ENCODE measurements around the gene MAST2.
A peak's percentile ranks its signal among the peaks of the same experiment; 100 is the strongest.

Gene MAST2

DNA sequence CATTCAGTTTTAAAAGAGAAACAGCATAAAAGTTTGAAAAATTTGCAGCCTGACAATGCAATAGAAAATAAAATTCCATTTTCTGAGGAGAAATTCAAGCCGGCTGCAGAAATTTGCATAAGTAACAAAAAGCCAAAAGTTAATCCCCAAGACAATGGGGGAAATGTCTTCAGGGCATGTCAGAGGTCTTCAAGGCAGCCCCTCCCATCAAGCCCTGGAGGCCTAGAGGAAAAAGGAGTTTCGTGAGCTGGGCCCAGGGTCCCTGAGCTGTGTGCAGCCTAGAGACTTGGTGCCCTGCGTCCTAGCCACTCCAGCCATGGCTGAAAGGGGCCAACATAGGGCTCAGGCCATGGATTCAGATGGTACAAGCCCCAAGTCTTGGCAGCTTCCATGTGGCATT, 254.4 kb downstream of the MAST2 start:
- no peaks in the 10 kb centered on the region for H3K9me3 Mint-ChIP-seq
- no peak for ATAC-seq (replicated peaks)
- DNase-seq, result no peak
- H3K4me1 Mint-ChIP-seq (ENCODE audit: low read depth in 2 of 2), result peaks cover 2 to 8% of the 10 kb centered on the region in 2 donors
- peaks cover 17% of the 10 kb centered on the region for H3K36me3 Mint-ChIP-seq (ENCODE audit: insufficient read depth)
- no peak overlapping the region for H3K27ac Mint-ChIP-seq
- H3K4me3 Mint-ChIP-seq, result no peak overlapping the region
- no peaks in the 10 kb centered on the region for H3K27me3 Mint-ChIP-seq

DNA sequence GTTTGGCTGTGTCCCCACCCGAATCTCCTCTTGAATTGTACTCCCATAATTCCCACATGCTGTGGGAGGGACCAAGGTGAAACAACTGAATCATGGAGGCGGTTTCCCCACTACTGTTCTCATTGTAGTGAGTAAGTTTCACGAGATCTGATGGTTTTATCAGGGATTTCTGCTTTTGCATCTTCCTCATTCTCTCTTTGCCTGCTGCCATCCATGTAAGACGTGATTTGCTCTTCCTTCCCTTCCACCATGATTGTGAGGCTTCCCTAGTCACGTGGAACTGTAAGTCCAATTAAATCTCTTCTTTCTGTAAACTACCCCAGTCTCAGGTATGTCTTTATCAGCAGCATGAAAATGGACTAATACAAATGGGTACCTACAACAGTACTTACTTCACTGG, 255.5 kb downstream of the MAST2 start:
- no peaks in the 10 kb centered on the region for H3K27me3 Mint-ChIP-seq
- no peaks in the 10 kb centered on the region for H3K9me3 Mint-ChIP-seq
- ATAC-seq (replicated peaks), result no peak
- H3K27ac Mint-ChIP-seq, result no peak overlapping the region
- H3K4me1 Mint-ChIP-seq (ENCODE audit: low read depth in 2 of 2), result peaks cover 8 to 12% of the 10 kb centered on the region in 2 donors
- no peak overlapping the region for H3K4me3 Mint-ChIP-seq
- peaks cover 14% of the 10 kb centered on the region for H3K36me3 Mint-ChIP-seq (ENCODE audit: insufficient read depth)
- DNase-seq, result no peak

DNA sequence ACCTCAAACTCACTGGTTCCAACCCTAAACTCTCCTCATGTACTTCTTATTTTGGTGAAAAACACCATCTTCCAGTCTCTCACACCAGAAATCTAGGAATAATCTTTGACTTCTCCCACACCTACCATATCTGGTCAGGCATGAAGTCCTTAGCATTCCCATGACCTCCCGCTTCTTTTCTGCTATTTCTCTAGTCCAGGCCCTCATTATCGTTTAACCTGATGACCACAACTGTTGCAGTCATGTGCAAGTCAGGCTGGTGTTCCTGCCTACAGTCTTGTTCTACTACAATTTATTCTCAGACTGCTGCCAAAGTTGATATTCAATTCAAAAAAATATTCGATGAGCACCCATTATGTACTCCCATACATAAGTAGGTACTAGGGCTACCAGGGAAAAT, 257.7 kb downstream of the MAST2 start:
- H3K27ac Mint-ChIP-seq, result no peak overlapping the region
- ATAC-seq (replicated peaks) (no peak), DNase-seq (no peak)
- peaks cover 10% of the 10 kb centered on the region for H3K36me3 Mint-ChIP-seq (ENCODE audit: insufficient read depth)
- no peaks in the 10 kb centered on the region for H3K9me3 Mint-ChIP-seq
- no peak overlapping the region for H3K4me3 Mint-ChIP-seq
- H3K27me3 Mint-ChIP-seq, result no peaks in the 10 kb centered on the region
- H3K4me1 Mint-ChIP-seq (ENCODE audit: low read depth in 2 of 2), result peaks cover 14 to 22% of the 10 kb centered on the region in 2 donors

DNA sequence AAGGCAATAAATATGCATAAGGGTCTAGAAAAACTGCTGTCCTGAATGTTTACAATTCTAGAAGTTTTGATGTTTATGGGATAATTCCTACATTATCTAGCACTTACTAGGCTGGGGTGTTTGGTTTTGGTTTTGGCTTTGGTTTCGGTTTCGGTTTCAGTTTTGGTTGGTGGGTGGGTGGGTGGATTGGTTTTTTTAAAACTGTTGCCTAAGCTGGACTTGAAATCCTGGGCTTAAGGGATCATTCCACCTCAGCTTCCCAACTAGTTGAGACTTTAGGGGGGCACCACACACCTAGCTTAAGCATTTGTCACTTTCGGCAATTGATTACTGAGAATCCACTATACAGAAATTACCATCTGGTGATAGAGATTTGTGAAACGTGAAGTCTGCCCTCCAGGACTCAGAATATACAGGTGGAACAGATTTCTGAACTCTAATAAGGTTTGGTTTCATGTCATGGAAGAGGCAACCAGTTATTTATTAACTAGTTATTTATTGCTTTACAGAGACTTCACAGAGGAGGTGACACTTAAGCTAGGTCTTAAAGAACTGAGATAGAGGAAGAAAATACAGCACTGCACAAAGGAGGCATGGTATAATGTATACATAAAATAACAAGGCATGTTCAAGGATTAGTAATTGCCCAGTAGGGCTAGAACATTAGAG, 259.4 kb downstream of the MAST2 start:
- H3K27me3 Mint-ChIP-seq, result no peaks in the 10 kb centered on the region
- peak overlapping the region; percentile 42 to 65 for H3K4me3 Mint-ChIP-seq
- H3K9me3 Mint-ChIP-seq, result no peaks in the 10 kb centered on the region
- H3K27ac Mint-ChIP-seq, result peak overlapping the region; percentile 32 to 84
- ATAC-seq (replicated peaks) (peak; percentile 47), DNase-seq (peak; percentile 6 to 9 (median 9))
- H3K4me1 Mint-ChIP-seq (ENCODE audit: low read depth in 2 of 2), result peaks cover 14 to 22% of the 10 kb centered on the region in 2 donors
- peaks cover 10% of the 10 kb centered on the region for H3K36me3 Mint-ChIP-seq (ENCODE audit: insufficient read depth)

DNA sequence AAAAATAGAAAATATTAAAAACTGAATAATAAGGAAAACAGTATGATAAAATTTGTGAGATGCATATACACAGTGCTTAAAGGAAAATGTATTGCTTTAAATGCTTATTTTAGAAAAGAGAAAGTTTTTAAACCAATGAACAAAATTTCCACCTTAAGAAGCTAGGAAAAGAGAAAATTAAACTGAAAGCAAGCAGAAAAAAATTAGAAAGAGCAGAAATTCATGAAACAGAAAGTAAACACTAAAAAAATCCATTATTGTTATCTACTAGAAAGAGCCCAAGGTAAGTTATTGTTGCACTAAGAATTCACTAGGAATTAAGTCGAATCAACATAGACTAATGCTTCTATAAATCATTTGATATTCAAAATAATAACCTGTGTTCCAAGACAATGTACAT, 261.3 kb downstream of the MAST2 start:
- H3K4me1 Mint-ChIP-seq (ENCODE audit: low read depth in 2 of 2), result peaks cover 14 to 22% of the 10 kb centered on the region in 2 donors
- no peak overlapping the region for H3K4me3 Mint-ChIP-seq
- no peaks in the 10 kb centered on the region for H3K27me3 Mint-ChIP-seq
- H3K36me3 Mint-ChIP-seq (ENCODE audit: insufficient read depth), result peaks cover 7% of the 10 kb centered on the region
- ATAC-seq (replicated peaks) (no peak), DNase-seq (no peak)
- H3K9me3 Mint-ChIP-seq, result no peaks in the 10 kb centered on the region
- H3K27ac Mint-ChIP-seq, result peak overlapping the region; percentile 18 to 87

DNA sequence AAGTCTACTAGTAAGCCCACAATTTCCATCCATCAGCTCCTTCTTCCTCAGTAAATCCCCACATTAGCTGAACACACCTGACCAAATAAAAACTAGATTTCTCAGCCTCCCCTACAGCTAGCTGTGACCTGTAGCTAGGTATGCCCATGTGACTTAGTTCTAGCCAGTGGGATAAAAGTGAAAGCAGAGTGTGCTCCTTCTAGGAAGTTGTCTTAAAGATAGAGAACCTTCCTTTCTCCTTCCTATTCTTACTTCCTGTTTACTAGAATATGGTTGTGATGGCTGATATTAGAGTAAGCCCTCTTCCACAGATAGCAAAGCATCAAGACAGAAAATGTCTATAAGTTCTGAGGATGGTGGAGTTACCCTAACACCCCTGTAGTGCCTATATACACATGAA, 262.0 kb downstream of the MAST2 start:
- Mint-ChIP-seq H3K27ac (peak overlapping the region; percentile 18 to 87), H3K4me3 (peak overlapping the region; percentile 3 to 44), H3K36me3 (ENCODE audit: insufficient read depth) (peaks cover 7% of the 10 kb centered on the region), H3K9me3 (no peaks in the 10 kb centered on the region), H3K4me1 (ENCODE audit: low read depth in 2 of 2) (peaks cover 14 to 22% of the 10 kb centered on the region in 2 donors), H3K27me3 (no peaks in the 10 kb centered on the region)
- no peak for DNase-seq
- ATAC-seq (replicated peaks), result peak; percentile 96

DNA sequence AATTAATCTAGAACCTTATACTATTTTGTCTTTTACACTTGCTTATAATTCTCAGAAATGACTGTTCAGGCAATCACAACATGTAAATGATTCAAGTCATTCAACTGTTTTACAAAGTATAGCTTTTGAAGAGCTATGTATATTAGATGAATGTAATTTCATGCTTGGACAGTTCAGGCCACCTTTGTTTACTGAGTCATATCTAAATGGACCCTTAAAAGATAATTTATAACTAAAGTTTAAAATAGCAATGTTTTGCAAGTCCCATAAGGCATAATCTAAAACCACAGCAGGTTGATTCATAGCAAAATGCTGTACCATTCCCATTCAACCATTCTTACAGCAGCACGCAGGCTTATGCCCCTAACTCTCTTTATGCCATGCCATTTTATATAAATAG, 264.2 kb downstream of the MAST2 start:
- H3K4me1 Mint-ChIP-seq (ENCODE audit: low read depth in 2 of 2), result peaks cover 13 to 15% of the 10 kb centered on the region in 2 donors
- no peaks in the 10 kb centered on the region for H3K27me3 Mint-ChIP-seq
- H3K36me3 Mint-ChIP-seq (ENCODE audit: insufficient read depth), result peaks cover 2% of the 10 kb centered on the region
- H3K9me3 Mint-ChIP-seq, result no peaks in the 10 kb centered on the region
- no peak overlapping the region for H3K4me3 Mint-ChIP-seq
- no peak overlapping the region for H3K27ac Mint-ChIP-seq
- ATAC-seq (replicated peaks) (no peak), DNase-seq (no peak)

DNA sequence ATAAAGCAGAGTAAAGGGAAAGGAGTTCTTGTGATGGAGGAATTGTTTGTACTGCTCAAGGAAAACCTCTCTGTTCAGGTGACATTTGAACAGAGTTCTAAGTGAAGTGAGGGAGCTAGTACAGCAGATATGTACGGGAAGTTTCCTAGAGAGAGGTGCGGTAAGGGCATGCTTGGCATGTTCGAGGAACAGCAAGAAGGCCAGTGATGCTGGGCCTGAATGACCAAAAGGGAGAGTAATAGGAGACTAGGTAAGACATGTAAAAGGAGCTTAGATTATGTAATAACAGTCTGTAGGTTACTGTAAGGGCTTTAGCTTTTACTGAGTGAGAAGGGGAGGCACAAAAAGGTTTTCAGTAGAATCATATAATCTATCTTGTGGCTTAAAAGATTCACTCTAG, 265.1 kb downstream of the MAST2 start:
- Mint-ChIP-seq H3K27me3 (no peaks in the 10 kb centered on the region), H3K4me1 (ENCODE audit: low read depth in 2 of 2) (peaks cover 7 to 10% of the 10 kb centered on the region in 2 donors), H3K36me3 (ENCODE audit: insufficient read depth) (peaks cover 2% of the 10 kb centered on the region), H3K9me3 (no peaks in the 10 kb centered on the region), H3K4me3 (no peak overlapping the region), H3K27ac (no peak overlapping the region)
- ATAC-seq (replicated peaks), result no peak
- DNase-seq, result no peak

DNA sequence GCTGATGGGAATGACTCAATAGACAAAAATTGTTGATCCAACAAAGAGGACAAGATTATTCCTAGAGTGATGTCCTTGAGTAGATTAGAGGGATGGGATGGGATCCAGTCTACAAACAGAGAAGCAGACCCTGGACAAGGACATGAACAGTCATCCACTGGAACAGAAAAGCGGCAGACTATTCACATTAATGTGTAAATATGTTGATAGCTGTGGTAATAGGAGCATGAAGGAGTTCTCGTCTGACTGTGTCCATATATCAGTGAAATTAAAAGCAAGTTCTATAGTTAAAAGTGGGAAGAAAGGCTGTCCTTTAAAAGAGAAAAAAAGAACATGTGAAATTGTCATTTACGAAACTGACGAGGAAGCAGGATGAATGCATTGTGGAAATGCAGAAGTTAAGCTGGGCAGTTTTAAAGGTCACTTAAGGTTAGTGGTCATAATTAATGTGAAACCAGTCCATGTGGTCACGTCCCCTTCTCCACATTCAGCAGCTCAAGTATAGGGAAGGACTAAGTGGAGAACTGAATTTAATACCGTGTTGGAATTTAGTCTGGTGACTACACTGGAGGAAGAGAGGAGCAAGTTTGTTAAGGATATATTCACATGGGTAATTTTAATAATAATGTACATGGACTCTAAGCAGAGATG, 266.9 kb downstream of the MAST2 start:
- peaks cover 3 to 4% of the 10 kb centered on the region in 2 donors for H3K4me1 Mint-ChIP-seq (ENCODE audit: low read depth in 2 of 2)
- no peaks in the 10 kb centered on the region for H3K9me3 Mint-ChIP-seq
- H3K27me3 Mint-ChIP-seq, result no peaks in the 10 kb centered on the region
- ATAC-seq (replicated peaks) (no peak), DNase-seq (no peak)
- peaks cover 2% of the 10 kb centered on the region for H3K36me3 Mint-ChIP-seq (ENCODE audit: insufficient read depth)
- H3K4me3 Mint-ChIP-seq, result no peak overlapping the region
- H3K27ac Mint-ChIP-seq, result no peak overlapping the region

DNA sequence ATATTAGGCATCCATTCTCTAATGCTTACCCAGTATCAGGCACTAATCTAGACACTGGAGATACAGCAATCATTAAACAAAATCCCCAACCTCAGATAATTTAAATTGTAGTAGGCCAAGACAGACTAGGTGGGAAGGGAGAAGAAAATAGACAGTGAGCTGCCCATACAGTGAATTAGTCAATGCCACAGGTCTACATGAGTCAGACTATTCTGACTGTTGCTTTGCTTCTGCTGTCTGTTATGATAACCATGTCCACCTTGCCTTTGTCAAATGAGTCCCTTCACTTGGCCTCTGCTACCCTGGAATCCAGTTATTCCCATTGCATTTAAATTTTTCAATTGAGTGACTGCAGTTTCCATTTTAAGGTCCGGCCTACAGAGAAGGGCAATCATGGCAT, 269.6 kb downstream of the MAST2 start:
- no peak overlapping the region for H3K27ac Mint-ChIP-seq
- no peak overlapping the region for H3K4me3 Mint-ChIP-seq
- no peaks in the 10 kb centered on the region for H3K27me3 Mint-ChIP-seq
- no peaks in the 10 kb centered on the region for H3K9me3 Mint-ChIP-seq
- peaks cover 2% of the 10 kb centered on the region for H3K36me3 Mint-ChIP-seq (ENCODE audit: insufficient read depth)
- no peak for DNase-seq
- no peaks in the 10 kb centered on the region for H3K4me1 Mint-ChIP-seq (ENCODE audit: low read depth in 2 of 2)
- ATAC-seq (replicated peaks), result no peak

DNA sequence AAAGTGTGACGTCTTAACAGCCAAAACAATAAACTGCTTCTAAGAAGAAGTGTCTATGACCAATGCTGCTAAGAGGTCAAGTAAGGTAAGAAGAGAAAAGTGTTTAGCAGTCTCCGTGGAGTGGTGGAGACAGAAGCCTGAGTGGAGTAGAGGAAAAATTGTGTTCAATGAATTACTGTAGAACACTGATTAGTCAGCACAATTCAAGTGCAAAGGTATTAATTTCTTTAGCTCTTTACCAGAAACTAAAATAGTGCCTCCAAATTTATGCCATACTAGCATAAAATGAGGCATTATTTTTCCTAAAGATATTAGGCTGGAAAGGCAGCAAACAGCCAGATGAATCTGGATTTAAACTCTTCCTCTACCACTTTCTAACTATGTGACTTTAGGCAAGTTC, 272.9 kb downstream of the MAST2 start:
- peaks cover 2% of the 10 kb centered on the region for H3K36me3 Mint-ChIP-seq (ENCODE audit: insufficient read depth)
- H3K27me3 Mint-ChIP-seq, result no peaks in the 10 kb centered on the region
- DNase-seq (no peak), ATAC-seq (replicated peaks) (no peak)
- no peaks in the 10 kb centered on the region for H3K4me1 Mint-ChIP-seq (ENCODE audit: low read depth in 2 of 2)
- no peak overlapping the region for H3K27ac Mint-ChIP-seq
- H3K4me3 Mint-ChIP-seq, result no peak overlapping the region
- no peaks in the 10 kb centered on the region for H3K9me3 Mint-ChIP-seq

DNA sequence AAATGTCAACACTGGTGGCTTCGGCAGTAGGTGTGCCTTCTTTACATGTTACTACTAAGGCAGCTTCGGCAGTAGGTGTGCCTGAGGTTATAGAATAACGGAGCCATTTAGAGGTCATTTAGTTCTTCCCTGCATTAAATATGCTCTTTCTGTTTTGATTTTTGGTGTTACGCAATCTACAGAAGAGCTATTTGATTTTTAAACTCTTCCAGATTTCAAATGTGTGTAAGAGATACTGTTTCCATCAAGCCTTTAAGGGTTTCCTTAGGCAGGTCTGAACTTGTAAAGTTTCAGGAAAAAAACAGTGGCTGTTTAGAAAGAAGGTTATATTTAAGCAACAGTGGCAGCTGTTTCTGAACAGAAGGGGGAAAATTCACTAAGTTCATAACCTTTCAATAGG, 274.2 kb downstream of the MAST2 start:
- Mint-ChIP-seq H3K9me3 (no peaks in the 10 kb centered on the region), H3K4me1 (ENCODE audit: low read depth in 2 of 2) (no peaks in the 10 kb centered on the region), H3K4me3 (no peak overlapping the region), H3K27me3 (no peaks in the 10 kb centered on the region), H3K36me3 (ENCODE audit: insufficient read depth) (peaks cover 2% of the 10 kb centered on the region), H3K27ac (no peak overlapping the region)
- ATAC-seq (replicated peaks) (no peak), DNase-seq (no peak)

DNA sequence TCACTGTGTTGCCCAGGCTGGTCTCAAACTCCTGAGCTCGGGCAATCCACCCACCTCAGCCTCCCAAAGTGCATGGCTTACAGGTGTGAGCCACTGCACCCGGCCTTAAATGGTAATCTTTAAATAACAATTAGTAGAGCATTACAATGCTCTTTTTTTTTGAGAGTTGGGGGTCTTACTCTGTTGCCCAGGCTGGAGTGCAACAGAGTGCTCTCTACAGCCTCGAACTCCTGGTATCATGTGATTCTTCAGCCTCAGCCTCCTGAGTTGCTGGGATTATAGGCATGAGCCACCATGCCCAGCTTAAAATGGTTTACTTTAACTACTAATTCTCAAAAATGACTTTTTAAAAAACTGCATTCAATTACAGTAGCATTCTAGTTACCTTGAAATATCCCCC, 276.8 kb downstream of the MAST2 start:
- no peak for DNase-seq
- H3K4me3 Mint-ChIP-seq, result no peak overlapping the region
- H3K27ac Mint-ChIP-seq, result no peak overlapping the region
- no peaks in the 10 kb centered on the region for H3K9me3 Mint-ChIP-seq
- ATAC-seq (replicated peaks), result no peak
- H3K4me1 Mint-ChIP-seq (ENCODE audit: low read depth in 2 of 2), result no peaks in the 10 kb centered on the region
- H3K36me3 Mint-ChIP-seq (ENCODE audit: insufficient read depth), result no peaks in the 10 kb centered on the region
- H3K27me3 Mint-ChIP-seq, result no peaks in the 10 kb centered on the region

DNA sequence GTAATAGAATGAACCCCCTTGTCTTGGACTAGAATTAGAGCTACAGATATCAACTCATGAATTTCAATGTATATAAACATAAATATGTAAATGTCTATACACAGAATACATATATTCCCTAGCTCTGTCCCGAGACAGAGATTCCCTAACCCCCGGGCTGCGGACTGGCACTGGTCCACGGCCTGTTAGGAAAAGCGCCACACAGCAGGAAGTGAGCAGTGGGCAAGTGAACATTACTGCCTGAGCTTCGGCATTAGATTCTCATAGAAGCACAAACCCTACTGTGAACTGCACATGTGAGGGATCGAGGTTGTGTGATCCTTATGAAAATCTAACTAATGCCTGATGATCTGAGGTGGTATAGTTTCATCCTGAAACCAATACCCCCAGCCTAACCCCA, 277.8 kb downstream of the MAST2 start:
- no peaks in the 10 kb centered on the region for H3K27me3 Mint-ChIP-seq
- no peak for DNase-seq
- no peaks in the 10 kb centered on the region for H3K4me1 Mint-ChIP-seq (ENCODE audit: low read depth in 2 of 2)
- ATAC-seq (replicated peaks), result no peak
- no peak overlapping the region for H3K4me3 Mint-ChIP-seq
- no peaks in the 10 kb centered on the region for H3K9me3 Mint-ChIP-seq
- H3K36me3 Mint-ChIP-seq (ENCODE audit: insufficient read depth), result no peaks in the 10 kb centered on the region
- peak overlapping the region in 1 of 2 donors; percentile 28 for H3K27ac Mint-ChIP-seq

Data from effector memory CD8-positive, alpha-beta T cell (primary cell).